ENCODE measurements around the gene SHANK2.

Gene SHANK2

GRCh38 chr11:71202598-71202944 lies 49.8 kb downstream of the SHANK2 start:
- DNase-seq: no peak

Data from C1 segment of cervical spinal cord (tissue), 14 donors.